ENCODE results near the gene CD300LB. TPM values are rescaled to one million over a fixed set of nuclear protein-coding genes. Genes with fewer than 3 reads are reported as not detected.

CD300LB gene
- polyA plus RNA-seq, 3 donors, result 88.0 to 102 (median 92.9) TPM

DNA sequence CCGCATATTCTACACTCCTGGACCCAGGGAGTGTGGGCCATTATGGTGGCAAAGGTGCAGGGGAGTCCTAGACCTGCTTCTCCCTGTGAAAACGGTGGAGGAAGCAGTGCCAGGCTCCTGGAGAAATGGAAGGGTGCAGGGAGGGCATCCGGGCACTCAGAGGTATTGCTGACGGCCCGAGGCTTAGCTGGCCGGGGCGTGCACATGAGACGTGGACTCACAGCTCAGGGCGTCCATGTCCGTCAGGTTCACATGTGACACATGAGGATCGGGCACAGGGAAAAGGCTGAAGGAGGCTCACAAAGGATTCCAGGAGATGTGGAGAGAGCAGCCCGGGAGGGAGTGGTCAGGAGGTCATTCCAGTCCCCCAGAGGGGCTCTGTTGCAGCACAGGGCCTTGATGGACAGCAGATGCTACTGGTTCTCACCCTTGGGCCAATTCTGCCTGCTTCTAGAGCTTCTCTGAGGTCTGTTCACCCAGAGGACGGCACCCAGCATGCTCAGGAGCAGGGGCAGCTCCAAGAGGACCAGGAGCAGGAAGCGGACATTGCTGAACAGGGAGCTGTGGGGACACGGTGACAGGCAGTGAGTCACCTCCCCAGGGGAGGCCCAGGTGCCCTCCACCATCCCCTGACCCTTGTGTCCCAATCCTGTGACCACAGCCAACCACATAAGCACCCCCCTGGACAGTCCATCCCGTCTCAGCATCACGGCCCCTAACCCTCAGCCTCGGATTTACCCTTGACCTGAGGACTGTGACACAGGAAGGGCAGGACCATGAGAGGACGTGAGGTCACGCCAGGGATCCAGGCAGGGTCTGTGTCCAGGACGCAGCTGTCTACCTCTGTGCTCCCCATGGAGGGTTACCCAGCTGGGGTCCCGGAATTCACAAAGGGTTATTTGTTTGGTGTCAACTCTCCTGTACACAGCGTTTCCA, 10.2 kb upstream of the CD300LB start:
- peaks cover 0 to 3% (median 0%) of the 10 kb centered on the region in 3 donors for H3K27me3 Mint-ChIP-seq (ENCODE audit: low read depth in 3 of 3)
- DNase-seq, result no peak
- H4K20me1 ChIP-seq (ENCODE audit: insufficient read depth, low read length), result peaks cover 82% of the 10 kb centered on the region
- peaks cover 28 to 37% of the 10 kb centered on the region in 2 donors for H3K4me1 ChIP-seq (ENCODE audit: control insufficient read depth in 1 of 2, insufficient read depth in 2 of 2, low read length in 2 of 2)
- H3K36me3 Mint-ChIP-seq, result peaks cover 71 to 80% of the 10 kb centered on the region in 2 donors
- TF ChIP-seq CTCF (IDR thresholded peaks at IDR 0.05), result no peak
- H3K27ac ChIP-seq (ENCODE audit: low read depth in 1 of 2, low read length in 2 of 2), result peak overlapping the region in 1 of 2 donors; percentile 32
- peaks cover 43% of the 10 kb centered on the region for H3K4me1 Mint-ChIP-seq
- H3K9me3 Mint-ChIP-seq, result peaks cover 0 to 2% (median 0%) of the 10 kb centered on the region in 7 donors
- H3K27me3 ChIP-seq (ENCODE audit: control insufficient read depth in 2 of 2, insufficient read depth in 2 of 2, low read length in 2 of 2), result no peaks in the 10 kb centered on the region
- no peaks in the 10 kb centered on the region for H3K9me3 ChIP-seq (replicated peaks in 1 of 2; ENCODE audit: control insufficient read depth in 1 of 2, insufficient read depth in 1 of 2, low read length in 2 of 2)
- no peak overlapping the region for H3K9ac ChIP-seq (ENCODE audit: insufficient read depth, low read length, poor library complexity, severe bottlenecking)
- no peak overlapping the region for H3K4me3 ChIP-seq (replicated peaks in 1 of 3; ENCODE audit: low read depth in 2 of 3, low read length in 3 of 3)
- H2AFZ ChIP-seq (ENCODE audit: insufficient read depth, low read depth, low read length, poor library complexity, severe bottlenecking), result no peak overlapping the region
- peaks cover 39% of the 10 kb centered on the region for H3K79me2 ChIP-seq (ENCODE audit: insufficient read depth, low read length)
- 92% methylated on average over 17 of the region's 23 CpGs for WGBS (ENCODE audit: insufficient coverage)
- H3K27ac Mint-ChIP-seq, result peak overlapping the region in 3 of 7 donors; percentile 7 to 13 (median 11)
- H3K36me3 ChIP-seq (replicated peaks in 1 of 2; ENCODE audit: control insufficient read depth in 1 of 2, insufficient read depth in 2 of 2, low read length in 2 of 2), result peaks cover 46 to 57% of the 10 kb centered on the region in 2 donors
- no peak overlapping the region for H3K4me2 ChIP-seq (replicated peaks; ENCODE audit: extremely low read depth, low read length, poor library complexity, severe bottlenecking)
- no peak overlapping the region for H3K4me3 Mint-ChIP-seq
- intact Hi-C loops (cut with micrococcal nuclease), result no loop called here

DNA sequence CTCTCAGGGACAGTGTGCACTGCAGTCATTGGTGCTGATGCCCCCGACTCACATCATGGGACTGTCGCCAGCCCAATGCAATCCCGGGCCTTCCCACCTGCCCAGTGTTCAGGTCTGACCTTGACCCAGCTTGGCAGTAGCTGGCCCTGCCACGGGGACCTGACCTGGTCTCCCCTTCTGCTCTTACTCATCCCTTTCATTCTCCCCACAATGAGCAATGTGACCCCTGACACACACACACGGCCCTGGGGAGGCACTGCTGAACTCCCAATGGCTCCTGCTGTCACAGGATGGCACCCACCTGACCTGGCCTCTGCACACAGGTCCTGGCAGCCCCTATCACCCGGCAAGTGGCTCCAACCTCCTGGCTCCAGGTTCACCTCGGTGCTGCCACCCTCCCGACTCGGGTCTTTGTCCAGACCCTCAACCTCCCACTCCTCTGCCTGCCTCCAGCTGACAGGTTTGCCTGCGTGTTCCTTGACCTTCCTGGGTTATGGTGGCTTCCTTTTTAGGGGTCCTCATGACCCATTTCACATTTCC, 8.1 kb upstream of the CD300LB start:
- no peak overlapping the region for H3K9ac ChIP-seq (ENCODE audit: insufficient read depth, low read length, poor library complexity, severe bottlenecking)
- peaks cover 11 to 18% of the 10 kb centered on the region in 2 donors for H3K4me1 ChIP-seq (ENCODE audit: control insufficient read depth in 1 of 2, insufficient read depth in 2 of 2, low read length in 2 of 2)
- no peak overlapping the region for H2AFZ ChIP-seq (ENCODE audit: insufficient read depth, low read depth, low read length, poor library complexity, severe bottlenecking)
- H4K20me1 ChIP-seq (ENCODE audit: insufficient read depth, low read length), result peaks cover 88% of the 10 kb centered on the region
- peaks cover 55 to 68% of the 10 kb centered on the region in 2 donors for H3K36me3 ChIP-seq (replicated peaks in 1 of 2; ENCODE audit: control insufficient read depth in 1 of 2, insufficient read depth in 2 of 2, low read length in 2 of 2)
- peaks cover 26% of the 10 kb centered on the region for H3K4me1 Mint-ChIP-seq
- peaks cover 28% of the 10 kb centered on the region for H3K79me2 ChIP-seq (ENCODE audit: insufficient read depth, low read length)
- DNase-seq, result no peak
- intact Hi-C loops (cut with micrococcal nuclease), result loop anchor here in 1 of 2 donors (5.0 kb wide), 1 partner anchor 58 kb away; no protein-coding TSS in a partner anchor
- no peaks in the 10 kb centered on the region for H3K27me3 Mint-ChIP-seq (ENCODE audit: low read depth in 3 of 3)
- no peak for TF ChIP-seq CTCF (IDR thresholded peaks at IDR 0.05)
- H3K4me2 ChIP-seq (replicated peaks; ENCODE audit: extremely low read depth, low read length, poor library complexity, severe bottlenecking), result no peak overlapping the region
- no peak overlapping the region for H3K4me3 ChIP-seq (replicated peaks in 1 of 3; ENCODE audit: low read depth in 2 of 3, low read length in 3 of 3)
- WGBS (ENCODE audit: insufficient coverage), result 92% methylated on average over 9 of the region's 10 CpGs
- peak overlapping the region in 2 of 7 donors; percentile 10 to 51 for H3K27ac Mint-ChIP-seq
- no peak overlapping the region for H3K4me3 Mint-ChIP-seq
- peaks cover 0 to 2% (median 0%) of the 10 kb centered on the region in 7 donors for H3K9me3 Mint-ChIP-seq
- peaks cover 75 to 92% of the 10 kb centered on the region in 2 donors for H3K36me3 Mint-ChIP-seq
- no peaks in the 10 kb centered on the region for H3K9me3 ChIP-seq (replicated peaks in 1 of 2; ENCODE audit: control insufficient read depth in 1 of 2, insufficient read depth in 1 of 2, low read length in 2 of 2)
- no peak overlapping the region for H3K27ac ChIP-seq (ENCODE audit: low read depth in 1 of 2, low read length in 2 of 2)
- H3K27me3 ChIP-seq (ENCODE audit: control insufficient read depth in 2 of 2, insufficient read depth in 2 of 2, low read length in 2 of 2), result no peaks in the 10 kb centered on the region
